GM23248 (cell line): ENCODE measurements around the gene ARID5B. TPM values are rescaled to one million over a fixed set of nuclear protein-coding genes. Genes with fewer than 3 reads are reported as not detected.

ENCODE experiments used
- DNase-seq: peaks from one replicate; pipeline ENCODE4 v3.0.0-alpha.2; 2015
- H2AFZ ChIP-seq: fragments of 200-600 bp; sonication (generic); 2 replicates; pipeline ENCODE4 v1.6.1; 2016; ENCODE audit warnings: antibody characterized with exemption
- H3F3A ChIP-seq: fragments of 200-600 bp; sonication (generic); 2 replicates; pipeline ENCODE4 v1.6.1; 2016; ENCODE audit warnings: mild to moderate bottlenecking, antibody characterized with exemption, mixed run types; ENCODE audit not compliant: insufficient read depth
- H3K27ac ChIP-seq: fragments of 200-600 bp; sonication (generic); 2 replicates; pipeline ENCODE4 v1.5.1; 2016; ENCODE audit warnings: mild to moderate bottlenecking
- H3K27me3 ChIP-seq: fragments of 200-600 bp; sonication (generic); replicated peaks from 2 replicates; pipeline ENCODE4 v1.6.1; 2016; ENCODE audit warnings: mild to moderate bottlenecking; ENCODE audit not compliant: insufficient read depth
- H3K36me3 ChIP-seq: fragments of 200-600 bp; sonication (generic); 2 replicates; pipeline ENCODE4 v1.6.1; 2016; ENCODE audit warnings: low read depth, mild to moderate bottlenecking
- H3K4me1 ChIP-seq: fragments of 200-600 bp; sonication (generic); 2 replicates; pipeline ENCODE4 v1.6.1; 2016; ENCODE audit warnings: mild to moderate bottlenecking; ENCODE audit not compliant: insufficient read depth
- H3K4me2 ChIP-seq: fragments of 200-600 bp; sonication (generic); one replicate; pipeline ENCODE4 v1.6.1; 2016; ENCODE audit warnings: mild to moderate bottlenecking; ENCODE audit not compliant: unreplicated experiment
- H3K4me3 ChIP-seq: fragments of 200-600 bp; sonication (generic); 2 replicates; pipeline ENCODE4 v1.5.1; 2016; ENCODE audit warnings: mild to moderate bottlenecking
- H3K79me2 ChIP-seq: fragments of 200-600 bp; sonication (generic); 2 replicates; pipeline ENCODE4 v1.6.1; 2016; ENCODE audit warnings: mild to moderate bottlenecking; ENCODE audit not compliant: insufficient read depth
- H3K9ac ChIP-seq: fragments of 200-600 bp; sonication (generic); 2 replicates; pipeline ENCODE4 v1.6.1; 2016; ENCODE audit warnings: mild to moderate bottlenecking
- H3K9me2 ChIP-seq: fragments of 200-600 bp; sonication (generic); 2 replicates; pipeline ENCODE4 v1.6.1; 2016; ENCODE audit warnings: mixed run types, mild to moderate bottlenecking, moderate library complexity; ENCODE audit not compliant: insufficient read depth
- H3K9me3 ChIP-seq: fragments of 200-600 bp; sonication (generic); one replicate; pipeline ENCODE4 v1.6.1; 2017; ENCODE audit warnings: low read depth
- H4K20me1 ChIP-seq: fragments of 200-600 bp; sonication (generic); 2 replicates; pipeline ENCODE4 v1.6.0; 2016; ENCODE audit not compliant: insufficient read depth
- EZH2 ChIP-seq: fragments of 200-600 bp; sonication (generic); IDR thresholded peaks from 2 replicates; pipeline ENCODE4 v1.6.1; 2018; ENCODE audit warnings: antibody characterized with exemption, mild to moderate bottlenecking; ENCODE audit not compliant: insufficient read depth, poor library complexity, severe bottlenecking
- EZH2phosphoT487 ChIP-seq: fragments of 200-600 bp; sonication (generic); IDR thresholded peaks from 2 replicates; pipeline ENCODE4 v1.6.1; 2018; ENCODE audit warnings: antibody characterized with exemption, moderate library complexity, mild to moderate bottlenecking, low read depth; ENCODE audit not compliant: insufficient read depth
- WGBS, 2 experiments: methylation state at CpG; one replicate each; pipeline ENCODE4 v1.1.6; 2015 to 2017; ENCODE audit warnings: low lambda C conversion rate in 2 of 2, low coverage in 1 of 2; ENCODE audit errors: missing lambda C conversion rate in 2 of 2; 5-methylcytosine and 5-hydroxymethylcytosine counted together
- in situ Hi-C: fragments of 300-500 bp; cut with MboI; formaldehyde crosslinking; loops from 2 replicates; pipeline ENCODE4 v1.15.0; 2020
- polyA plus RNA-seq: library from polyadenylated mRNA; unstranded; fragments of >200 nt; fragmentation: Nextera tagmentation; extraction: Ambion mirVana; gene quantifications from 2 replicates; pipeline ENCODE4 v1.2.1, GENCODE V29; 2016
- total RNA-seq: library from RNA; depleted of rRNA; stranded (reverse); fragments of >200 nt; shearing (Covaris generic); gene quantifications from 2 replicates; pipeline ENCODE4 v1.2.3, GENCODE V29; 2014

The ARID5B gene
- total and polyA plus RNA-seq, 2 experiments from 2014 or later, result 56.7 to 78.8 TPM

DNA sequence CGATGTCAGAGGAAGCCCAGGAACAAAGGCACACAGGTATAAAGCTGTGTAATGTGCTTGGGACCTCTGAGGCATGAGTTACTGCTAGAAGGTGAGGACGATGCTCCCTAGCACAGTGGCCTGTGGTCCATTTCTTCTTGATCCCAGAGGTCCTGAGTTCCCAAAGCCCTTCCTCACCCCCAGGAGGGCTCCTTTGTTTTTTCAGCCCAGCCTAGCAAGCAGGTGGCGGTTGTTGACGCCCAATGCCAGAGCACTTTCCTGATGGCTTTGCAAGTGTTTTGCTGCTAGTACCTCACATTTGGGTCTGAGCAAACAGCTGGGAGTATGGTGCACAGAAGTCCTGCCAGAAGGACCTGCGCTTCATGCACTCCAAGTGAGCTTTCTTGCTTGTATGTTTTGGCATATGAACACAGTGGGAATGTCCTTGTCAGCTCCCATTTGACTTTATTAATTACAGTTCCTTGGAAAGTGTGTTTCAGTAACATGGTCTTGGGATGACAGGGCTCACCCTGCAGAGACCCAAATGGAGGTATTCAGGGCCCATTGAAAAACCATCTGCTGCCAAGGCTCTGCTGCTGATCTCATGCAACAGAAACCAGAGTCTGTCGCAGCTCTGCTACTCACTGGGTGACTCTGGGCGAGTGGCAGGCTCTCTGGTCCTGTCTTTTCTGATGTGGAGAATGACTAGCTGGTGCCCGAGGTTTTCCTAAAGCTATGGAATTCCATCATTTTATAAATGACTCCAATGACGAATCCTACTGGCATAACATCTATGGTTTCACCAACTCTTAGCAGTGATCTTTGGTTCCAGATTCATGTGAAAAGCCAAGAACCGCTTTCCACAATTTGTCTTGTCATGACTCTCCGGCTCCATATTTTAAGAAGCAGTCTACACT lies 134.9 kb downstream of the ARID5B start:
- no peaks in the 10 kb centered on the region for H3K27me3 ChIP-seq
- H3K36me3 ChIP-seq, result no peaks in the 10 kb centered on the region
- H4K20me1 ChIP-seq, result no peaks in the 10 kb centered on the region
- TF ChIP-seq EZH2 (no peak), EZH2phosphoT487 (no peak)
- H3K27ac ChIP-seq, result peak overlapping the region; percentile 8; the same call in 1 of the 2 replicates
- H3K4me1 ChIP-seq, result peaks cover 41% of the 10 kb centered on the region
- in situ Hi-C loops, result loop anchor here (25.0 kb wide), 1 partner anchor 776 kb away; the partner anchor contains the start of genes ADO and EGR2
- no peak for DNase-seq
- peaks cover 75% of the 10 kb centered on the region for H3K79me2 ChIP-seq
- 88 to 90% methylated on average over 11 of the region's 11 CpGs for WGBS, 2 experiments
- no peak overlapping the region for H2AFZ ChIP-seq
- H3K9ac ChIP-seq, result no peak overlapping the region
- H3K9me3 ChIP-seq, result no peaks in the 10 kb centered on the region
- H3K9me2 ChIP-seq, result no peaks in the 10 kb centered on the region
- peaks cover 16% of the 10 kb centered on the region; the same call in 1 of the 2 replicates for H3F3A ChIP-seq
- H3K4me3 ChIP-seq, result no peak overlapping the region
- H3K4me2 ChIP-seq, result peak overlapping the region; percentile 23

DNA sequence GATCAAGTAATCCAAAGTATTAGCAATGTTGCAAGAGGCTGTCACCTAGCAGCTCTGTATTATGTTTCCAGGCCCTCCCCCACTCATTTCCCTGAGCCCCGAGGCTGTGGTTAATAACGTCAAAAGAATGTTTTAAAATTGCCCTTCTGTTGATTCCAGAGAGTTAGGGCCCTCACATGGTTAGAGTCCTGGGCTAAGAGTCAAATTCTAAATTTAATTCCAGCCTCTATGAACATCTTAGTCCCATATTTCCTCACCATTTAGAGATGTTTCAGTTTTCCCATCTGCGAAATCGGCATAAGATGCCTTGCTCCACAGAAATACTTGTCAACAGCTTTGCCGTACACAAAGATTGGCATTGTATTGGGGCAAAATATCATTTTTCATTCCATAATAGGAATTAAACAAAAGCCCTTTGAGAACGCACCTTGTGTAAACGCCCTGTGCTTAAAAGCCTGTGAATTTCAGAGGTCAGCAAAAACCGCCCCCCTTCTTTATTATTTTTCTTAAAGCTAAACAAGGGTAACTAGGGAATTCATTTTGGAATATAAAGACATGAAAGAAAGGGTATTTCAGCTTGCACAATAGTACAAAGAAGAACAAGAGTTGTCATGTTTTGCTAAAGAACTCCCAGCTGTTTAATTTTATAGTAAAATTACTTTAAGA lies 135.8 kb downstream of the ARID5B start:
- in situ Hi-C loops, result loop anchor here (25.0 kb wide), 1 partner anchor 775 kb away; the partner anchor contains the start of genes ADO and EGR2
- Histone ChIP-seq H3K4me1 (peaks cover 48% of the 10 kb centered on the region), H4K20me1 (no peaks in the 10 kb centered on the region), H3K36me3 (no peaks in the 10 kb centered on the region), H3K27me3 (no peaks in the 10 kb centered on the region), H3K4me3 (no peak overlapping the region), H3K79me2 (peaks cover 75% of the 10 kb centered on the region), H3F3A (peaks cover 16% of the 10 kb centered on the region; the same call in 1 of the 2 replicates), H3K27ac (peak overlapping the region; percentile 8; the same call in 1 of the 2 replicates), H3K9me2 (no peaks in the 10 kb centered on the region), H3K4me2 (peak overlapping the region; percentile 23), H3K9ac (no peak overlapping the region), H3K9me3 (no peaks in the 10 kb centered on the region), H2AFZ (no peak overlapping the region)
- 62 to 66% methylated on average over 8 of the region's 8 CpGs for WGBS, 2 experiments
- TF ChIP-seq EZH2phosphoT487, result no peak
- TF ChIP-seq EZH2, result no peak
- DNase-seq, result peak; percentile 59

DNA sequence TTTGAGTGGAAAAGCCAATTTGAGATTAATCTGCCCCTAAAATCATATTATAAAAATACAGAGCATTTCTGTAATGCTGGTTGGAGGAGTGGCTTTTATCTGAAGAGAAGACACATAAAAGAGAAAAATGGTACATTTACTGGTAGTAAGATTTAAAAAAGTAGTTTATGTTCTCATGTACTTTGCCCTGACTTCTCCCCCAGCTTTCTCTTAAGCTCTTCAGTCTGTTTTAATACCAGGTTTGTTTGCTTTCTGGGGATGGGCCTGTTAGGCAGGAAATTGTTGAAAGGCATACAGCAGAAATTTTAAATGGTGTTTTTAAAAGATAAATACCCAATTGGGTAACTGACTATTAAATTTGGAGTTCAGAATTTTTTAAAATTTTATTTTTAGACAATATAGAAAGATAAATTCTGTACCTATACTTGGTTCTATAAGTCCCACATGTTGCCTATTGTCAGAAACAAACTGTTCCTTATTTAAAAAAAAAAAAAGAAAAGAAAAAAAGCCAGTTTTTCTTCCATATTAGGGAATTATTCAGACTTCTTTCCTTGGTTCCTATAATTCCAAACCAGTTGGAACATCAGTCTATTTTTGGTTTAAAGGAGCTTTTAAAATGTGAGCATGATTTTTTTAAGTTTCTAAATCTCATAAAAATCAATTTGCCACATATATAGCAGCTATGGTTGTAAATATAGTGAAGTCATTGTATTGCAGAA lies 136.6 kb downstream of the ARID5B start:
- no peaks in the 10 kb centered on the region for H4K20me1 ChIP-seq
- H2AFZ ChIP-seq, result peak overlapping the region; percentile 25; the same call in 1 of the 2 replicates
- DNase-seq, result no peak
- no peaks in the 10 kb centered on the region for H3K27me3 ChIP-seq
- no peaks in the 10 kb centered on the region for H3K36me3 ChIP-seq
- H3K9me2 ChIP-seq, result no peaks in the 10 kb centered on the region
- no peak for TF ChIP-seq EZH2
- no peak for TF ChIP-seq EZH2phosphoT487
- H3K9ac ChIP-seq, result 0 out of 2 replicates have a peak overlapping the region, but pooled peaks have one; percentile 12
- H3K27ac ChIP-seq, result peak overlapping the region; percentile 8; the same call in 1 of the 2 replicates
- in situ Hi-C loops, result loop anchor here (25.0 kb wide), 1 partner anchor 774 kb away; the partner anchor contains the start of genes ADO and EGR2
- peak overlapping the region; percentile 68 for H3K4me2 ChIP-seq
- H3F3A ChIP-seq, result peaks cover 18% of the 10 kb centered on the region
- peak overlapping the region; percentile 50; the same call in 1 of the 2 replicates for H3K4me3 ChIP-seq
- H3K79me2 ChIP-seq, result peaks cover 72% of the 10 kb centered on the region
- H3K4me1 ChIP-seq, result peaks cover 51% of the 10 kb centered on the region
- no peaks in the 10 kb centered on the region for H3K9me3 ChIP-seq
